Omental fat pad (tissue), 4 donors: ENCODE results near the gene NCEH1. TPM values are rescaled to one million over a fixed set of nuclear protein-coding genes. Genes with fewer than 3 reads are reported as not detected.
A peak's percentile ranks its signal among the peaks of the same experiment; 100 is the strongest.
"Not testable (repeated sequence)": the region's sequence is repeated elsewhere in the genome, so short reads cannot be mapped to it uniquely, and the experiment has no call there.

Experiments used
- ATAC-seq: fragments of 150-250 bp; one replicate; pipeline ENCODE4 v1.9.1; 2016; ENCODE audit warnings: mild to moderate bottlenecking, moderate library complexity; ENCODE audit not compliant: low FRiP score
- DNase-seq: peaks from one replicate; pipeline ENCODE4 v3.0.0-alpha.2; 2019; ENCODE audit warnings: low spot score
- CTCF ChIP-seq, 3 donors: fragments of 450-650 bp; IDR thresholded peaks; one replicate each; pipeline ENCODE4 v1.5.1; 2016 to 2017; ENCODE audit warnings: antibody characterized with exemption in 3 of 3, mild to moderate bottlenecking in 3 of 3, moderate library complexity in 2 of 3
- total RNA-seq, 4 donors: library from RNA; depleted of rRNA; stranded (reverse); fragments of >200 nt; gene quantifications; one replicate each; pipeline ENCODE4 v1.1.0, GENCODE V29; 2016

Gene NCEH1
- total RNA-seq, 4 donors from 2014 or later: 8.2 to 44.1 (median 10.6) TPM

- no peak for TF ChIP-seq CTCF (IDR thresholded peaks at IDR 0.05)
- ATAC-seq (peak; percentile 59), DNase-seq (no peak)
Observed at GRCh38 chr3:172749230-172749965, 38.5 kb upstream of the NCEH1 start.

GRCh38 chr3:172746475-172746874 lies 35.6 kb upstream of the NCEH1 start:
- ATAC-seq: no peak
- no peak for DNase-seq
- TF ChIP-seq CTCF (IDR thresholded peaks at IDR 0.05): no peak

- ATAC-seq (no peak), DNase-seq (no peak)
- TF ChIP-seq CTCF (IDR thresholded peaks at IDR 0.05): no peak
Observed at GRCh38 chr3:172739462-172739861, 28.6 kb upstream of the NCEH1 start.

- no peak for ATAC-seq
- TF ChIP-seq CTCF (IDR thresholded peaks at IDR 0.05): no peak
- no peak for DNase-seq
Observed at GRCh38 chr3:172735014-172735413, 24.1 kb upstream of the NCEH1 start.

- no peak for DNase-seq
- no peak for ATAC-seq
- no peak for TF ChIP-seq CTCF (IDR thresholded peaks at IDR 0.05)
Observed at GRCh38 chr3:172726380-172726779, 15.5 kb upstream of the NCEH1 start.

- not testable (repeated sequence) for DNase-seq, ATAC-seq
Observed at GRCh38 chr3:172722536-172723040, 11.7 kb upstream of the NCEH1 start.

GRCh38 chr3:172717493-172718088 lies 6.7 kb upstream of the NCEH1 start:
- ATAC-seq: no peak
- no peak for DNase-seq
- no peak for TF ChIP-seq CTCF (IDR thresholded peaks at IDR 0.05)
